K562 (cell line): ENCODE measurements around the gene TDO2. TPM values are rescaled to one million over a fixed set of nuclear protein-coding genes. Genes with fewer than 3 reads are reported as not detected.

Experiments
- BMI1 ChIP-seq: fragments of 150-350 bp; IDR thresholded peaks from 2 replicates; pipeline ENCODE4 v1.6.1; 2014; ENCODE audit warnings: low read length
- CBFA2T3 ChIP-seq: fragments of 450-650 bp; IDR thresholded peaks from 2 replicates; pipeline ENCODE4 v1.6.1; 2017
- EZH2 ChIP-seq: IDR thresholded peaks from 2 replicates; pipeline ENCODE4 v1.6.1; 2012; ENCODE audit warnings: low read depth, mild to moderate bottlenecking, inconsistent platforms, low read length, borderline replicate concordance
- IFI16 ChIP-seq: fragments of 250-450 bp; sonication (Bioruptor Pico); IDR thresholded peaks from 2 replicates; pipeline ENCODE4 v2.1.2; 2022; ENCODE audit warnings: mild to moderate bottlenecking, inconsistent platforms
- KHSRP ChIP-seq: fragments of 450-650 bp; IDR thresholded peaks from 2 replicates; pipeline ENCODE4 v1.6.1; 2017
- SOX6 ChIP-seq: fragments of 450-650 bp; IDR thresholded peaks from 2 replicates; pipeline ENCODE4 v1.6.1; 2014; ENCODE audit warnings: mild to moderate bottlenecking
- SRSF1 ChIP-seq: fragments of 200-400 bp; formaldehyde crosslinking; IDR thresholded peaks from 2 replicates; pipeline ENCODE4 v1.6.1; 2017; ENCODE audit warnings: mild to moderate bottlenecking, low read depth, low read length, moderate library complexity
- TCF3 ChIP-seq: sonication (generic); formaldehyde crosslinking; IDR thresholded peaks from 2 replicates; pipeline ENCODE4 v1.4.0; 2020; ENCODE audit warnings: mild to moderate bottlenecking, missing genetic modification reagents
- THAP12 ChIP-seq: fragments of 250-450 bp; sonication (Bioruptor Pico); IDR thresholded peaks from 2 replicates; pipeline ENCODE4 v1.9.0; 2021; ENCODE audit warnings: mild to moderate bottlenecking, inconsistent platforms
- THAP7 ChIP-seq: fragments of 250-450 bp; sonication (Bioruptor Pico); IDR thresholded peaks from 2 replicates; pipeline ENCODE4 v1.5.0; 2021
- ZNF280A ChIP-seq: fragments of 450-650 bp; IDR thresholded peaks from 2 replicates; pipeline ENCODE4 v1.6.1; 2018; ENCODE audit warnings: mild to moderate bottlenecking, low read depth; ENCODE audit not compliant: partially characterized antibody
- ZNF431 ChIP-seq: sonication (generic); formaldehyde crosslinking; IDR thresholded peaks from 2 replicates; pipeline ENCODE4 v1.8.0; 2022; ENCODE audit warnings: mild to moderate bottlenecking, missing genetic modification reagents
- ZSCAN29 ChIP-seq: fragments of 450-650 bp; IDR thresholded peaks from 2 replicates; pipeline ENCODE4 v1.6.1; 2017
- polyA plus RNA-seq, 8 experiments: library from polyadenylated mRNA; depleted of rRNA in 4 of 8; stranded (reverse) in 5 of 8; unstranded in 3 of 8; fragments of >200 nt; fragmentation: Nextera tagmentation in 2 of 8; fragmentation: Illumina TruSeq in 1 of 8; extraction: Ambion mirVana in 2 of 8; extraction: Trizol in 1 of 8; gene quantifications; 2 replicates each; pipeline versions ENCODE4 v1.2.1 to v1.2.3, GENCODE V29; 2011 to 2014; ENCODE audit warnings: inconsistent platforms in 1 of 8, missing spikeins in 1 of 8
- total RNA-seq, 7 experiments: library from RNA; depleted of rRNA in 6 of 7; stranded (reverse); fragments of >200 nt in 6 of 7; fragmentation: Illumina TruSeq in 2 of 7; extraction: Trizol in 2 of 7; gene quantifications; 2 replicates each; pipeline versions ENCODE4 v1.2.1 to v1.2.3, GENCODE V29; 2011 to 2021; ENCODE audit warnings: low replicate concordance in 1 of 7
- TF ChIP-seq, protein P1 (sequence below), 2 experiments: fragments of 200-800 bp in 1 of 2; sonication (Bioruptor generic) in 1 of 2; sonication (generic) in 1 of 2; formaldehyde crosslinking in 1 of 2; IDR thresholded peaks in 1 of 2; conservative IDR thresholded peaks in 1 of 2; 2 replicates each; pipeline versions ENCODE4 v1.5.0 to v1.6.1; 2016 to 2020; ENCODE audit warnings: missing compliant biosample characterization in 1 of 2, missing genetic modification characterization in 1 of 2, missing genetic modification reagents in 1 of 2
- TF ChIP-seq, protein P2 (sequence below), 2 experiments: fragments of 450-650 bp; IDR thresholded peaks; 2 replicates each; pipeline ENCODE4 v1.6.1; 2018; ENCODE audit warnings: mild to moderate bottlenecking in 2 of 2, low read depth in 1 of 2; ENCODE audit not compliant: partially characterized antibody in 2 of 2

Gene TDO2
- total and polyA plus RNA-seq, 9 of the 15 experiments (the other 6 are each of a cell fraction or from before 2014, with no cell fraction given): 0.09 to 0.65 (median 0.22) TPM; not detected in 2

GRCh38 chr4:155953151-155954117, 49.9 kb downstream of the TDO2 start, which contains the start of gene CTSO (continued):
- TF ChIP-seq, protein P1, sequence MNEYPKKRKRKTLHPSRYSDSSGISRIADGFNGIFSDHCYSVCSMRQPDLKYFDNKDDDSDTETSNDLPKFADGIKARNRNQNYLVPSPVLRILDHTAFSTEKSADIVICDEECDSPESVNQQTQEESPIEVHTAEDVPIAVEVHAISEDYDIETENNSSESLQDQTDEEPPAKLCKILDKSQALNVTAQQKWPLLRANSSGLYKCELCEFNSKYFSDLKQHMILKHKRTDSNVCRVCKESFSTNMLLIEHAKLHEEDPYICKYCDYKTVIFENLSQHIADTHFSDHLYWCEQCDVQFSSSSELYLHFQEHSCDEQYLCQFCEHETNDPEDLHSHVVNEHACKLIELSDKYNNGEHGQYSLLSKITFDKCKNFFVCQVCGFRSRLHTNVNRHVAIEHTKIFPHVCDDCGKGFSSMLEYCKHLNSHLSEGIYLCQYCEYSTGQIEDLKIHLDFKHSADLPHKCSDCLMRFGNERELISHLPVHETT (CRISPR knock-in tag; conservative IDR thresholded peaks at IDR 0.05 in 1 of 2, IDR thresholded peaks at IDR 0.05 in 1 of 2): peak in 1 of 2 experiments; percentile 30; a peak in 1 of 4 replicates
- TF ChIP-seq KHSRP (no peak), TCF3 (CRISPR knock-in tag) (no peak), EZH2 (no peak), IFI16 (no peak), ZNF431 (no peak), ZSCAN29 (no peak), THAP7 (no peak), SOX6 (no peak), ZNF280A (no peak), BMI1 (no peak), SRSF1 (no peak), CBFA2T3 (no peak), THAP12 (no peak)
- TF ChIP-seq, protein P2, sequence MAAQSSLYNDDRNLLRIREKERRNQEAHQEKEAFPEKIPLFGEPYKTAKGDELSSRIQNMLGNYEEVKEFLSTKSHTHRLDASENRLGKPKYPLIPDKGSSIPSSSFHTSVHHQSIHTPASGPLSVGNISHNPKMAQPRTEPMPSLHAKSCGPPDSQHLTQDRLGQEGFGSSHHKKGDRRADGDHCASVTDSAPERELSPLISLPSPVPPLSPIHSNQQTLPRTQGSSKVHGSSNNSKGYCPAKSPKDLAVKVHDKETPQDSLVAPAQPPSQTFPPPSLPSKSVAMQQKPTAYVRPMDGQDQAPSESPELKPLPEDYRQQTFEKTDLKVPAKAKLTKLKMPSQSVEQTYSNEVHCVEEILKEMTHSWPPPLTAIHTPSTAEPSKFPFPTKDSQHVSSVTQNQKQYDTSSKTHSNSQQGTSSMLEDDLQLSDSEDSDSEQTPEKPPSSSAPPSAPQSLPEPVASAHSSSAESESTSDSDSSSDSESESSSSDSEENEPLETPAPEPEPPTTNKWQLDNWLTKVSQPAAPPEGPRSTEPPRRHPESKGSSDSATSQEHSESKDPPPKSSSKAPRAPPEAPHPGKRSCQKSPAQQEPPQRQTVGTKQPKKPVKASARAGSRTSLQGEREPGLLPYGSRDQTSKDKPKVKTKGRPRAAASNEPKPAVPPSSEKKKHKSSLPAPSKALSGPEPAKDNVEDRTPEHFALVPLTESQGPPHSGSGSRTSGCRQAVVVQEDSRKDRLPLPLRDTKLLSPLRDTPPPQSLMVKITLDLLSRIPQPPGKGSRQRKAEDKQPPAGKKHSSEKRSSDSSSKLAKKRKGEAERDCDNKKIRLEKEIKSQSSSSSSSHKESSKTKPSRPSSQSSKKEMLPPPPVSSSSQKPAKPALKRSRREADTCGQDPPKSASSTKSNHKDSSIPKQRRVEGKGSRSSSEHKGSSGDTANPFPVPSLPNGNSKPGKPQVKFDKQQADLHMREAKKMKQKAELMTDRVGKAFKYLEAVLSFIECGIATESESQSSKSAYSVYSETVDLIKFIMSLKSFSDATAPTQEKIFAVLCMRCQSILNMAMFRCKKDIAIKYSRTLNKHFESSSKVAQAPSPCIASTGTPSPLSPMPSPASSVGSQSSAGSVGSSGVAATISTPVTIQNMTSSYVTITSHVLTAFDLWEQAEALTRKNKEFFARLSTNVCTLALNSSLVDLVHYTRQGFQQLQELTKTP (IDR thresholded peaks at IDR 0.05; ENCODE audit: low read depth in 1 of 2, partially characterized antibody in 2 of 2): no peak
